GM12878 (cell line): ENCODE data around the gene MSGN1. TPM values are rescaled to one million over a fixed set of nuclear protein-coding genes. Genes with fewer than 3 reads are reported as not detected.

Experiments used
- ATAC-seq: fragments of 200-7000 bp; cut with Tn5 transposase; 3 replicates; pipeline ENCODE4 v1.9.1; 2020; ENCODE audit warnings: mild to moderate bottlenecking, moderate library complexity
- BruUV-seq: library from RNA; stranded (reverse); fragments of 400-500 nt; replicated peaks from 2 replicates; lab custom pipeline; 2021; lab: Mats Ljungman, UMichigan
- CTCF ChIA-PET: fragments of 300-600 bp; sonication (Branson Sonifier 250); formaldehyde crosslinking; extraction: SDS; loops from one replicate; lab custom pipeline; 2021; ENCODE audit warnings: inconsistent platforms; lab: Yijun Ruan, JAX
- POLR2A ChIA-PET: fragments of 350-600 bp; formaldehyde crosslinking; extraction: SDS; loops from one replicate; lab custom pipeline; 2021; ENCODE audit warnings: inconsistent platforms; lab: Charles Lee
- RAD21 ChIA-PET: fragments of 300-600 bp; sonication (Branson Sonifier 250); formaldehyde crosslinking; loops from one replicate; lab custom pipeline; 2023; ENCODE audit warnings: antibody characterized with exemption; ENCODE audit not compliant: unreplicated experiment; lab: Charles Lee
- SMC1A ChIA-PET: fragments of 300-600 bp; sonication (Branson Sonifier 250); formaldehyde crosslinking; loops from one replicate; lab custom pipeline; 2023; ENCODE audit not compliant: unreplicated experiment, uncharacterized antibody; lab: Charles Lee
- DNase-seq: peaks from one replicate; pipeline ENCODE4 v3.0.0-alpha.2; 2011; ENCODE audit warnings: low read depth, low spot score
- FAIRE-seq: peaks from 3 replicates; lab custom pipeline; 2011; peaks lifted over from hg19 to GRCh38; lab: Jason Lieb, UNC
- H2AFZ ChIP-seq: 2 replicates; pipeline ENCODE4 v1.6.0; 2011; ENCODE audit warnings: low read depth, low read length, control low read depth; ENCODE audit not compliant: control insufficient read depth
- H3K27ac ChIP-seq: 2 replicates; pipeline ENCODE4 v1.5.1; 2011; ENCODE audit warnings: control low read depth; ENCODE audit not compliant: control insufficient read depth, insufficient read depth
- H3K27me3 ChIP-seq, 2 experiments: replicated peaks in 1 of 2; 2 replicates each; pipeline versions ENCODE4 v1.6.0 to v1.6.1; 2011; ENCODE audit warnings: low read length in 1 of 2; ENCODE audit not compliant: control insufficient read depth in 2 of 2, insufficient read depth in 2 of 2
- H3K36me3 ChIP-seq, 2 experiments: 2 replicates each; pipeline ENCODE4 v1.5.1; 2011; ENCODE audit warnings: low read length in 1 of 2; ENCODE audit not compliant: control insufficient read depth in 2 of 2, insufficient read depth in 2 of 2
- H3K4me1 ChIP-seq: 2 replicates; pipeline ENCODE4 v1.6.1; 2011; ENCODE audit warnings: mild to moderate bottlenecking, low read length, moderate library complexity, mixed read lengths; ENCODE audit not compliant: control insufficient read depth, insufficient read depth
- H3K4me2 ChIP-seq: 2 replicates; pipeline ENCODE4 v1.6.0; 2011; ENCODE audit warnings: control low read depth; ENCODE audit not compliant: control insufficient read depth, insufficient read depth
- H3K4me3 ChIP-seq: fragments of 200-600 bp; sonication (generic); 2 replicates; pipeline ENCODE4 v1.5.1; 2016
- H3K79me2 ChIP-seq: 2 replicates; pipeline ENCODE4 v1.6.0; 2011; ENCODE audit warnings: low read length; ENCODE audit not compliant: control insufficient read depth, insufficient read depth
- H3K9ac ChIP-seq: 2 replicates; pipeline ENCODE4 v1.8.0; 2011; ENCODE audit warnings: low read length, control low read depth, mixed read lengths; ENCODE audit not compliant: control insufficient read depth, insufficient read depth
- H3K9me3 ChIP-seq: replicated peaks from 3 replicates; pipeline ENCODE4 v1.5.1; 2011; ENCODE audit warnings: mild to moderate bottlenecking, low read length; ENCODE audit not compliant: control insufficient read depth, insufficient read depth
- H4K20me1 ChIP-seq: 2 replicates; pipeline ENCODE4 v1.6.0; 2011; ENCODE audit not compliant: control insufficient read depth, insufficient read depth
- ASH2L ChIP-seq: fragments of 300-600, 200-600 bp; sonication (generic); IDR thresholded peaks from 2 replicates; pipeline ENCODE4 v1.6.1; 2017; ENCODE audit warnings: low read depth, mild to moderate bottlenecking, borderline replicate concordance
- ATF7 ChIP-seq: fragments of 450-650 bp; IDR thresholded peaks from 2 replicates; pipeline ENCODE4 v1.6.1; 2016; ENCODE audit warnings: low read depth, mild to moderate bottlenecking
- BCL11A ChIP-seq: IDR thresholded peaks from 2 replicates; pipeline ENCODE4 v1.6.1; 2011; ENCODE audit warnings: low read depth, low read length
- BMI1 ChIP-seq: fragments of 450-650 bp; IDR thresholded peaks from 2 replicates; pipeline ENCODE4 v1.6.1; 2016; ENCODE audit warnings: mild to moderate bottlenecking, moderate library complexity, borderline replicate concordance
- DPF2 ChIP-seq: fragments of 450-650 bp; IDR thresholded peaks from 2 replicates; pipeline ENCODE4 v1.6.1; 2017; ENCODE audit warnings: mild to moderate bottlenecking
- MAX ChIP-seq: IDR thresholded peaks from 2 replicates; pipeline ENCODE4 v1.6.1; 2012; ENCODE audit warnings: low read depth, low read length, improper control_type of control experiment
- MEF2B ChIP-seq: fragments of 450-650 bp; IDR thresholded peaks from 2 replicates; pipeline ENCODE4 v1.6.1; 2018; ENCODE audit warnings: mild to moderate bottlenecking, moderate library complexity; ENCODE audit not compliant: partially characterized antibody, poor library complexity, severe bottlenecking
- NR2C1 ChIP-seq: fragments of 450-650 bp; IDR thresholded peaks from 2 replicates; pipeline ENCODE4 v1.6.1; 2017; ENCODE audit warnings: antibody characterized with exemption, mild to moderate bottlenecking, moderate library complexity
- NR2F1 ChIP-seq: fragments of 450-650 bp; conservative IDR thresholded peaks from 2 replicates; pipeline ENCODE4 v1.6.1; 2017; ENCODE audit warnings: mild to moderate bottlenecking
- RB1 ChIP-seq: fragments of 450-650 bp; formaldehyde crosslinking; IDR thresholded peaks from 2 replicates; pipeline ENCODE4 v1.6.1; 2017; ENCODE audit warnings: mild to moderate bottlenecking, borderline replicate concordance
- RBBP5 ChIP-seq: fragments of 200-600 bp; sonication (generic); conservative IDR thresholded peaks from 2 replicates; pipeline ENCODE4 v1.6.1; 2016
- RELA ChIP-seq: fragments of 450-650 bp; IDR thresholded peaks from 2 replicates; pipeline ENCODE4 v1.8.0; 2014; ENCODE audit warnings: borderline replicate concordance; ENCODE audit not compliant: partially characterized antibody
- RUNX3 ChIP-seq: IDR thresholded peaks from 2 replicates; pipeline ENCODE4 v1.6.1; 2012; ENCODE audit warnings: low read length, inconsistent platforms
- ZBTB11 ChIP-seq: fragments of 450-650 bp; formaldehyde crosslinking; IDR thresholded peaks from 2 replicates; pipeline ENCODE4 v1.5.0; 2022; ENCODE audit warnings: mild to moderate bottlenecking, missing genetic modification characterization
- ZBTB4 ChIP-seq: fragments of 450-650 bp; formaldehyde crosslinking; IDR thresholded peaks from 2 replicates; pipeline ENCODE4 v1.4.0; 2022; ENCODE audit warnings: mild to moderate bottlenecking, moderate library complexity
- ZNF217 ChIP-seq: fragments of 450-650 bp; IDR thresholded peaks from 2 replicates; pipeline ENCODE4 v1.6.1; 2017; ENCODE audit warnings: antibody characterized with exemption, mild to moderate bottlenecking
- ZSCAN29 ChIP-seq: fragments of 450-650 bp; IDR thresholded peaks from 2 replicates; pipeline ENCODE4 v1.6.1; 2017; ENCODE audit warnings: mild to moderate bottlenecking, moderate library complexity
- WGBS: methylation state at CpG from one replicate; pipeline ENCODE4 v1.1.6; 2016; ENCODE audit warnings: low lambda C conversion rate; ENCODE audit not compliant: insufficient replicate concordance, insufficient coverage; ENCODE audit errors: missing lambda C conversion rate; 5-methylcytosine and 5-hydroxymethylcytosine counted together
- in situ Hi-C: fragments of 300-500 bp; cut with MboI; formaldehyde crosslinking; loops from 9 replicates; pipeline ENCODE4 v1.14.3; 2018; ENCODE audit warnings: mixed read lengths
- intact Hi-C: fragments of 100-400 bp; cut with micrococcal nuclease; formaldehyde crosslinking; loops from one replicate; pipeline ENCODE4 v1.14.2; 2022; ENCODE audit not compliant: unreplicated experiment
- polyA plus RNA-seq, 11 experiments: library from polyadenylated mRNA; depleted of rRNA in 4 of 11; unstranded in 6 of 11; stranded (reverse) in 5 of 11; fragments of >200 nt; fragmentation: Nextera tagmentation in 4 of 11; fragmentation: Illumina TruSeq in 1 of 11; extraction: Ambion mirVana in 4 of 11; extraction: Trizol in 1 of 11; gene quantifications; 1 replicate in 1 of 11; 2 replicates in 10 of 11; pipeline versions ENCODE4 v1.2.1 to v1.2.3, GENCODE V29; 2011 to 2016; ENCODE audit warnings: inconsistent platforms in 2 of 11, missing spikeins in 2 of 11, low read depth in 1 of 11
- total RNA-seq, 4 experiments: library from RNA; depleted of rRNA in 3 of 4; stranded (reverse); fragments of >200 nt in 3 of 4; fragmentation: Illumina TruSeq in 1 of 4; extraction: Trizol in 1 of 4; gene quantifications; 2 replicates each; pipeline versions ENCODE4 v1.2.1 to v1.2.3, GENCODE V29; 2013 to 2021

The MSGN1 gene
- total and polyA plus RNA-seq, 10 of the 15 experiments (the other 5 are each of a cell fraction or from before 2014, with no cell fraction given), result 0.27 TPM; not detected in 9

GRCh38 chr2:17847236-17847635 lies 31.0 kb downstream of the MSGN1 start:
- Histone ChIP-seq H3K9me3 (no peaks in the 10 kb centered on the region), H3K79me2 (no peaks in the 10 kb centered on the region), H3K4me3 (no peak overlapping the region), H3K27ac (no peak overlapping the region), H3K27me3 (no peaks in the 10 kb centered on the region), H4K20me1 (no peaks in the 10 kb centered on the region), H3K4me2 (no peak overlapping the region), H3K4me1 (no peaks in the 10 kb centered on the region), H3K9ac (no peak overlapping the region), H2AFZ (no peak overlapping the region), H3K36me3 (no peaks in the 10 kb centered on the region)
- TF ChIP-seq RUNX3 (no peak), NR2C1 (no peak), ASH2L (no peak), RBBP5 (no peak), ZNF217 (no peak), BCL11A (no peak), MAX (no peak), RB1 (no peak), NR2F1 (no peak), RELA (no peak), DPF2 (no peak), ZBTB4 (CRISPR knock-in tag) (no peak), ZBTB11 (no peak), MEF2B (no peak), ATF7 (no peak), BMI1 (no peak), ZSCAN29 (no peak)
- CTCF ChIA-PET, result interaction anchor here (1.0 to 4.0 kb wide), 5 partner anchors 16 to 532 kb away, joined by 3 to 33 read pairs (median 7); no protein-coding TSS in a partner anchor
- POLR2A ChIA-PET, result no interaction called here
- FAIRE-seq (no peak), DNase-seq (no peak), ATAC-seq (no peak)
- intact Hi-C loops (no loop called here), in situ Hi-C loops (no loop called here)
- SMC1A ChIA-PET, result interaction anchor here (1.1 to 1.9 kb wide), 2 partner anchors 128 to 176 kb away, joined by 3 to 6 read pairs; no protein-coding TSS in a partner anchor
- RAD21 ChIA-PET, result interaction anchor here (1.4 kb wide), 1 partner anchor 128 kb away, joined by 5 read pairs; no protein-coding TSS in a partner anchor
- no TSS peak for BruUV-seq
- 52% methylated on average over 2 of the region's 2 CpGs for WGBS
